Activated naive CD4-positive, alpha-beta T cell treated with anti-CD3 and anti-CD28 coated beads, Interleukin-2, amount 50 U/mL, for 16 hours (primary cell): ENCODE measurements around the gene SCGB2A2.

Experiments used
- DNase-seq: peaks from one replicate; pipeline ENCODE4 v3.0.0-alpha.2; 2020

SCGB2A2 gene

DNA sequence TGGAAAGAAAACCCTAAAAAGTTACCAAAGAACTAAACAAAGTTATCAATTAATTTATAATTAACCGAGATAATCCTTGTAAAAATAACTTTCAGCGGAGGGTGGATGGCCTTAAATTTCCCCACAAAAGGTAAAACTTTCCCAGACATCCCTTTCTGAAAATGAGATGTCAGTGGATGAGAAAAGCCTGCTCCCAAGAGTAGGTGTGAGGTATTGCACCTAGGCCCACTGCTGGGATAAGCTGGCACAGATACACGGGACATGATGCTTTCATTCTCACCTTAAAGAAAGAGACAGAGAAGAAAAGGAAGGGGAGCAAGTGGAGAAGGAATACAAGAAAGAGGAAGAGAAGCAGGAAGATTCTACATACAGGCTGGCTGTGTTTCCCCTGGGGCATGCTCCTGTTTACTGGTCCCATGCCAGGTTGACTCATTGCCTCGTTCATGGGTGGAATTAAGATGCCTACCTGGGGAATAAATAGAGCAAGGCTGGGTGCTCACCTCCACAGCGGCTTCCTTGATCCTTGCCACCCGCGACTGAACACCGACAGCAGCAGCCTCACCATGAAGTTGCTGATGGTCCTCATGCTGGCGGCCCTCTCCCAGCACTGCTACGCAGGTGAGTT lies at the start of gene SCGB2A2:
Gene SCGB2A2 (plus strand): TSS at position 505 of the 625 bp plus-strand sequence. CDS start 59 bp downstream, at position 564.
- DNase-seq = no peak

DNA sequence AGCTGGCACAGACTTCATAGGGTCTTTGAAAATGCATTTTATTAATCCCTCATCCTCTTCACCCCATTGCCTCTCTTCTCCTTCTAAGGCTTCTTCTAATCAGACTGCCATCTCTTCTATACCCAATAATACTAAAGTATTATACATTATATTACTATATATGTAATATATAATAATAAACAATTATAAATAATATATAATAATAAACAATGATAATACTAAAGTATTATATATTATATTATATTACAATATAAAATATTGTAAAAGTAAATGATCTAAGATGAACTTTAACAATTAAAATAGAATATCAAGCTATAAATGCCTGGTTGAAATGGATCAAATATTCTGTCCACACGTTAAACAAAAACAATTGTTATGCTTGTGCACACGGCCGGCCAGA lies 48.5 kb upstream of the SCGB2A2 start:
- no peak for DNase-seq

- no peak for DNase-seq
Observed at GRCh38 chr11:62223095-62223494, 46.9 kb upstream of the SCGB2A2 start.

GRCh38 chr11:62233730-62234129 lies 36.2 kb upstream of the SCGB2A2 start:
- no peak for DNase-seq

GRCh38 chr11:62236187-62236586 lies 33.8 kb upstream of the SCGB2A2 start:
- no peak for DNase-seq

DNA sequence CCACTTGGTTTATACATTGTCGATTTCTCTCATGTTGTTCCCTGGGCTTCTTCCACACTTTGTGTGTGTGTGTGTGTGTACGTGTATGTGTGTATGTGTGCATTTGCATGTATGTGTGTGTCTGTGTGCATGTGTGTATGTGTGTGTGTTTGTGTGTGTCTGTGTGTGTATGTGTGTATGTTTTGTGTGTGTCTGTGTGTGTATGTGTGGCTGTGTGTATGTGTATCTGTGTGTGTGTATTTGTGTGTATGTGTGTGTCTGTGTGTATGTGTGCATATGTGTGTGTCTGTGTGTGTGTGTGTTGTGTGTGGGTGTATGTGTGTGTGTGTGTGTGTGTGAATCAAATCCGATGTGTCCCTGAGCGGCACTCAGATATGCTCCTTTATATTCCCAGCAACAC lies 32.5 kb upstream of the SCGB2A2 start:
- DNase-seq = no peak

DNA sequence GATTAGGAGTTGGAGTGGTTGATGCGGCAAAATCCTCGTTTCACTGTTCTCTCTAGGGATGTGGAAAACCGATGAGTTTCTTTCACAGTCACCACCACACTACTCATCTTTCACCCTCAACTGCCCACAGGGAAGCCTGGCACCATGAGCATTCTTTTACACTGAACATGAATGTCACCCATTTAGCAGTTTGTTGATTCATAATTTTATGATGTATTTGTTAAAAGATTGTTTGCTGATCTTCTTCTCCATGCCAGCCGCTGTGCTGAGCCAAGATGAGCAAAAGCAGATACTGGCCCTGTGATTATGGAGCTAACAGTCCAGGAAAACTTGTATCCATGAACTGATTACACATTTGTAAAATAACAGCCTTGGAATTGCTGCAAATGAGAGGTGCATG lies 31.8 kb upstream of the SCGB2A2 start:
- DNase-seq = no peak

- DNase-seq = no peak
Observed at GRCh38 chr11:62241095-62241494, 28.9 kb upstream of the SCGB2A2 start.

GRCh38 chr11:62242021-62242420 lies 27.9 kb upstream of the SCGB2A2 start, which contains the start of gene SCGB1D2:
TSS of gene SCGB1D2 (plus strand) at chr11:62242239. CDS start at chr11:62242308, 69 bp downstream.
- no peak for DNase-seq

- no peak for DNase-seq
Observed at GRCh38 chr11:62245271-62245753, 24.6 kb upstream of the SCGB2A2 start.

DNA sequence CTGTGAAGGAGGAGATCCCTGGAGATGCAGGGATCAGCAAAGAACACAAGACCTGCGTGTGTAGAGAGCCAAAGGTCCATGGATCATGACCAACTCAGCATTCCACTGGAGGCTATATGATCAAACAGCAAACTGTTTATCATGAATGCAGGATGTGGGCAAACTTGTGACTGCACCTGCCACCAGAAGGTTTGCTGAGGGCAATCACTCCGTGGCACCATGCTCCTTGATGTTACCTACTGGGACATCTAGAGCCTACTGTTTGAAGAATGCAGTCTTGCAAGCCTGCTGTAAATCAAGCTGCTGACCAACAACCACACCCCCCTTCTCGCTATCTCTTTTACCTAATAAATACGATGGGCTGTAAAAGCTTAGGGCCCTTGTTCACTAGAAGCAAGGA lies 18.3 kb upstream of the SCGB2A2 start:
- DNase-seq = no peak

GRCh38 chr11:62253999-62254542 lies 15.9 kb upstream of the SCGB2A2 start:
- DNase-seq = no peak

GRCh38 chr11:62256281-62256680 lies 13.7 kb upstream of the SCGB2A2 start:
- DNase-seq = no peak

DNA sequence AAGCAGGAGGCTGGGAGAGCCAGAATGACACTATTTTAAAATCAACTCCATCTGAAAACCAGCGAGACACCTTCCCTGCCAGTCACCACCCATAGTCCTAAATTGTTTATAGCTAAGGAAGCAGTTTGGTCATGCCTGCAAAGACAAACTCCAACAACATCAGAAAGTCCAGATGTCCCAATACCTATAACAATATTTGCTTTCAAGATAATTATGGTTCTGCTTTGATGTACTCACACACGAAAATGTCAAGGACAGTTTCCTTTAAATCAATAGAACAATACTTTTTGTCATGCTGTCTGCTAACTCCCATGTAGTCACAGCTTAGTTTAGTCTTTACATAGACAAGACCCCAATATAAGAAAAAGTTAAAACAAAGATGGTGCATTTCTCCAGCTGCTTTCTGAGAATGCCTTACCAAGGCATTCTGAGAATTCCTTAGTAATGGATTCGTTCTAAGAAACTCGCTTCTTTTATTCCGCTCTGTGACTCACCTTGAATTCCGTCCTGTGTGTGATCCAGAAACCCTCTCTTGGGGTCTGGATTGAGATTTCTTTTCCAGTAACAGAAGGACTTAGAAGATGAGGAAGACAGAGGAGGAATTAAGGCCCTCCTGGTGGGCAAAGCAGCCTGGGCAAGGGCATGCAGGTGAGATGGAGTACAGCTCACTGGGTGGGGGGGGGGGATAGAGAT lies 9.6 kb upstream of the SCGB2A2 start:
- DNase-seq = no peak

DNA sequence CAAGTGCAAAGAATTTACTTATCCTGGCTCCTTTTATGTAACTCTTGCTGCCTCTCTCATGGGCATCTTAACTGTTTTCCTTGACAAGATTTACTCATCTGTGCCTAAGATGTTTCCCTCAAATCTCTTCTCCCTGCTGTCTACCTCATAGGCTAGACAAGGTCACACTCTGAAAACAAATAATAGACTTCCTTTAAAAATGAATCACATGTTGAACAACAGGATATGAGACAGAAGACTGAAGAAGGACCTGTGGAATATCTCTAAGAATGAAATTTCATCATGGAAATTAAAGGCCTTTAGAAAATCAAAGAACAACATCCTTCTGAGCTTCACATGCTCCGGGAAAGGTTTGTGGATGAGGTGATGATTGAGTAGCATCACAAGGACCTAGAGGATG lies 6.0 kb upstream of the SCGB2A2 start:
- DNase-seq = no peak

- no peak for DNase-seq
Observed at GRCh38 chr11:62266558-62266957, 3.4 kb upstream of the SCGB2A2 start.

DNA sequence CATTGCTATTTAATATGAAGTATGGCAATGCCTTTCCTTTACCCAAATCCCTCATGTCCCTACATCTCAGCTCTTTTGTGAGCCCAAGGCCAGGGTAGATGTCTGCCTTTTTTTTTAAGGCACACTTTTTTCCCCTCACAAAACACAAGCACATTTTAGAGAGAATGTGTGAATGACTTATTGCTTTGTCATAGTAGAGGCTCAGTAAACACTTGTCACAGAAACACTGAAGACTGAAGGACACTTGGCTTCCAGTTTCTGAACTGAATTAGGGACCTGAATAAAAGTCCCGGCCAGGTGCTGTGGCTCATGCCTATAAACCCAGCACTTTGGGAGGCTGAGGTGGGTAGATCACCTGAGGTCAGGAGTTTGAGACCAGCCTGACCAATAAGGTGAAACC lies 2.9 kb upstream of the SCGB2A2 start:
- DNase-seq = no peak

DNA sequence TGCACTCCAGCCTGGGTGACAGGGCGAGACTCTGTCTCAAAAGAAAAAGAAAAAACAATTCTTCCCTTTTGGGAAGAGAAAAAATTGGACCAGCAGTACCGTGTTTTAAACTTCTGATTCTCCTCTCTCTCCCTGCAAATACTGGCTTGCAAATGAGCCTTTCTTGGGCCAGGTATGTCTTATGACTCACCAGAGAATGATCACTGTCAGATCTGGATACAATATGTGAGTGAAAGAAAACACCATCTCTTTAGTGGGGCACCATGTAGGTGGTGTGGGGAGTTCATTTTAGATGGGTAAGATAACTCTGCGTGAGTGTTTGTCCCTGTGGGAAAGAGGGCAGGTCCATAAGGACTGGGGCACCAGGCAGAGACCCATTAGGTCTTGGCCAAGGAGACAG lies 2.4 kb upstream of the SCGB2A2 start:
- DNase-seq = no peak

GRCh38 chr11:62273284-62273683 lies 3.3 kb downstream of the SCGB2A2 start:
- DNase-seq = no peak

DNA sequence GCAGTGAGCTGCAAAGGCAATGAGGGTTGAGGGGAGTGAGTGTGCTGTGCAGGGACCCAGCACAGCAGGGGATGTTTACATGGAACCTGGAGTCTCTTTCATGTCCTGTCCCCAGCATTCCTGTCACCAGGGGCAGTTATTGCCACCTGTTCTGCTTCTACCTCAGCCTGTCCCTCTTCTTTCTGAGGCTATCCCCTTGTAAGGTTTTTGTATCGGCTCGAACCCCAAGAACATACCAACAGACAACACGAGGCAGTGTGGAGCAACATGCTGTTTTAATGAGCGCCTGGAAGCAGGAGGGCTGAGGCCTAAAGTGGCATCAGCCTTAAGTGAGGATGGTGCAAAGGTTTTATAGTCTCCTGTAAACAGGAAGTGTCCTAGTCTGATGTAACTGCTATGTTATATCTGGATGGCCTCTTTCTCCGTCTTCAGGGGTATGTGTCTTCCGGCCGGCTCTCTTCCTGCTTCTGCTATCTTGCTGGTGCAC lies 3.9 kb downstream of the SCGB2A2 start:
- DNase-seq = no peak

DNA sequence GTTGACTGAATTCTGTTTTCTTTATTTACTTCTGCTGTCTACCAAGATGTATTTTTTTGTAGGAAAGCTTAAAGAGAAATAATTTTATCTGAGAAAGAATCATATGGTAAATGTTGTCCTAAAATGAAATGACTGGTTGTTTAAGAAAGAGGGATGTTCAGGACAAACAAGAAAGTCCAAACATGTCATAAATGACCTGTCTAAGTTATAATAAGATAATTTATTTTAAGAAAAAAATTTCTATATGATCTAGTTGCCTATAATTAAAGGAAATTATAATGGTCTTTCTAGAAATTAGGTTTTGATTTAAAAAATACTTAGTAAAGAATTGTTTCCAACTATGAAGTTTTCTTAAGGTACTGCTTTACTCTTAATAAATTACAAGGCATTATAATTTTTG lies 10.5 kb downstream of the SCGB2A2 start:
- DNase-seq = no peak

GRCh38 chr11:62295504-62295903 lies 25.5 kb downstream of the SCGB2A2 start:
- DNase-seq = no peak

GRCh38 chr11:62298975-62299374 lies 29.0 kb downstream of the SCGB2A2 start, which contains the start of gene SCGB1D4:
TSS of gene SCGB1D4 (minus strand) at chr11:62299075. CDS start at chr11:62299010, 65 bp downstream.
- DNase-seq = no peak

GRCh38 chr11:62306227-62306626 lies 36.3 kb downstream of the SCGB2A2 start:
- no peak for DNase-seq
